Osteocyte (in vitro differentiated cells): ENCODE data around the gene TIGAR. TPM values are rescaled to one million over a fixed set of nuclear protein-coding genes. Genes with fewer than 3 reads are reported as not detected.
A peak's percentile ranks its signal among the peaks of the same experiment; 100 is the strongest.

ENCODE experiments used
- DNase-seq: peaks from one replicate; pipeline ENCODE4 v3.0.0; 2021; ENCODE audit warnings: mixed read lengths; ENCODE audit not compliant: unreplicated experiment; ENCODE audit errors: extremely low spot score
- H3K27ac Mint-ChIP-seq: one replicate; pipeline ENCODE4 v1.8.0; 2021; ENCODE audit warnings: mild to moderate bottlenecking, mixed read lengths; ENCODE audit not compliant: unreplicated experiment
- H3K27me3 Mint-ChIP-seq: one replicate; pipeline ENCODE4 v1.8.0; 2021; ENCODE audit warnings: mixed read lengths; ENCODE audit not compliant: unreplicated experiment
- H3K36me3 Mint-ChIP-seq: one replicate; pipeline ENCODE4 v1.8.0; 2021; ENCODE audit warnings: mixed read lengths; ENCODE audit not compliant: unreplicated experiment
- H3K4me1 Mint-ChIP-seq: one replicate; pipeline ENCODE4 v1.8.0; 2021; ENCODE audit warnings: mixed read lengths; ENCODE audit not compliant: unreplicated experiment
- H3K4me3 Mint-ChIP-seq: one replicate; pipeline ENCODE4 v1.8.0; 2021; ENCODE audit warnings: mild to moderate bottlenecking, moderate library complexity, mixed read lengths; ENCODE audit not compliant: unreplicated experiment
- H3K9me3 Mint-ChIP-seq: one replicate; pipeline ENCODE4 v1.8.0; 2021; ENCODE audit warnings: mixed read lengths; ENCODE audit not compliant: unreplicated experiment
- CTCF ChIP-seq: fragments of 200-600 bp; sonication (generic); IDR thresholded peaks from 2 replicates; pipeline ENCODE4 v1.5.0; 2021; ENCODE audit warnings: antibody characterized with exemption, mild to moderate bottlenecking, moderate library complexity
- total RNA-seq: library from RNA; stranded (reverse); gene quantifications from 2 replicates; pipeline ENCODE4 v1.2.1, GENCODE V29; 2021

Gene TIGAR
- total RNA-seq, 1 donor from 2014 or later: 16.6 TPM

GRCh38 chr12:4280351-4281163, 40.5 kb upstream of the TIGAR start:
- Mint-ChIP-seq H3K36me3 (no peaks in the 10 kb centered on the region), H3K4me1 (peaks cover 12% of the 10 kb centered on the region), H3K27ac (no peak overlapping the region), H3K9me3 (no peaks in the 10 kb centered on the region), H3K27me3 (peaks cover 47% of the 10 kb centered on the region), H3K4me3 (no peak overlapping the region)
- no peak for DNase-seq
- no peak for TF ChIP-seq CTCF

- TF ChIP-seq CTCF: no peak
- H3K27ac Mint-ChIP-seq: no peak overlapping the region
- peaks cover 45% of the 10 kb centered on the region for H3K27me3 Mint-ChIP-seq
- peaks cover 6% of the 10 kb centered on the region for H3K4me1 Mint-ChIP-seq
- H3K4me3 Mint-ChIP-seq: no peak overlapping the region
- H3K36me3 Mint-ChIP-seq: no peaks in the 10 kb centered on the region
- no peak for DNase-seq
- no peaks in the 10 kb centered on the region for H3K9me3 Mint-ChIP-seq
Measured at GRCh38 chr12:4281173-4281654, 39.8 kb upstream of the TIGAR start.

GRCh38 chr12:4282103-4282891, 38.7 kb upstream of the TIGAR start:
- no peak for TF ChIP-seq CTCF
- no peak for DNase-seq
- Mint-ChIP-seq H3K27ac (no peak overlapping the region), H3K27me3 (peaks cover 35% of the 10 kb centered on the region), H3K36me3 (no peaks in the 10 kb centered on the region), H3K4me1 (no peaks in the 10 kb centered on the region), H3K4me3 (no peak overlapping the region), H3K9me3 (no peaks in the 10 kb centered on the region)

- Mint-ChIP-seq H3K27me3 (peaks cover 31% of the 10 kb centered on the region), H3K4me3 (no peak overlapping the region), H3K9me3 (no peaks in the 10 kb centered on the region), H3K4me1 (no peaks in the 10 kb centered on the region), H3K36me3 (no peaks in the 10 kb centered on the region), H3K27ac (no peak overlapping the region)
- no peak for TF ChIP-seq CTCF
- DNase-seq: peak; percentile 78
Measured at GRCh38 chr12:4282892-4283511, 38.0 kb upstream of the TIGAR start.
